Measurements from ENCODE around the gene SHISA5. TPM values are rescaled to one million over a fixed set of nuclear protein-coding genes. Genes with fewer than 3 reads are reported as not detected.

Gene SHISA5
- polyA plus RNA-seq, 1 experiment: 217 TPM

- Histone ChIP-seq H3K36me3 (ENCODE audit: control insufficient read depth, insufficient read depth, low read length) (0 out of 2 replicates have a peak, but pooled peaks cover 2% of the 10 kb centered on the region), H3K27me3 (ENCODE audit: control insufficient read depth, insufficient read depth, low read length) (no peaks in the 10 kb centered on the region), H3K4me3 (ENCODE audit: low read depth, low read length) (no peak overlapping the region)
- ChIA-PET POLR2A (no interaction called here), CTCF (interaction anchor here (0.5 to 7.6 kb wide), 70 partner anchors 11 to 394 kb away, joined by 3 to 263 read pairs (median 4); partner anchors contain the start of genes ATRIP, CAMP, CDC25A and ZNF589)
- peak; percentile 99 for TF ChIP-seq CTCF (IDR thresholded peaks at IDR 0.05; ENCODE audit: insufficient read depth, low read depth, low read length)
- DNase-seq (ENCODE audit: low read depth): no peak
Measured at GRCh38 chr3:48435774-48436476, 68.0 kb downstream of the SHISA5 start.

- TF ChIP-seq CTCF (IDR thresholded peaks at IDR 0.05; ENCODE audit: insufficient read depth, low read depth, low read length): no peak
- POLR2A ChIA-PET: no interaction called here
- DNase-seq (ENCODE audit: low read depth): no peak
Measured at GRCh38 chr3:48435223-48435595, 68.8 kb downstream of the SHISA5 start.

GRCh38 chr3:48434591-48435222 is 69.3 kb downstream of the SHISA5 start:
- H3K27me3 ChIP-seq (ENCODE audit: control insufficient read depth, insufficient read depth, low read length): no peaks in the 10 kb centered on the region
- DNase-seq (ENCODE audit: low read depth): no peak
- CTCF ChIA-PET: interaction anchor here (1.6 to 7.6 kb wide), 9 partner anchors 10 to 246 kb away, joined by 6 to 263 read pairs (median 37); partner anchors contain the start of genes ATRIP and CDC25A
- no peak overlapping the region for H3K4me3 ChIP-seq (ENCODE audit: low read depth, low read length)
- no peak for TF ChIP-seq CTCF (IDR thresholded peaks at IDR 0.05; ENCODE audit: insufficient read depth, low read depth, low read length)
- 0 out of 2 replicates have a peak, but pooled peaks cover 2% of the 10 kb centered on the region for H3K36me3 ChIP-seq (ENCODE audit: control insufficient read depth, insufficient read depth, low read length)
- POLR2A ChIA-PET: no interaction called here

More at GRCh38 chr3:48435223-48435595, 68.8 kb downstream of the SHISA5 start:
- CTCF ChIA-PET: interaction anchor here (0.7 to 7.6 kb wide), 36 partner anchors 10 to 246 kb away, joined by 3 to 263 read pairs (median 8); partner anchors contain the start of genes ATRIP, CAMP and CDC25A
- 0 out of 2 replicates have a peak, but pooled peaks cover 2% of the 10 kb centered on the region for H3K36me3 ChIP-seq (ENCODE audit: control insufficient read depth, insufficient read depth, low read length)
- H3K27me3 ChIP-seq (ENCODE audit: control insufficient read depth, insufficient read depth, low read length): no peaks in the 10 kb centered on the region
- H3K4me3 ChIP-seq (ENCODE audit: low read depth, low read length): no peak overlapping the region

- no peak overlapping the region for H3K4me3 ChIP-seq (ENCODE audit: low read depth, low read length)
- DNase-seq (ENCODE audit: low read depth): no peak
- TF ChIP-seq CTCF (IDR thresholded peaks at IDR 0.05; ENCODE audit: insufficient read depth, low read depth, low read length): no peak
- H3K27me3 ChIP-seq (ENCODE audit: control insufficient read depth, insufficient read depth, low read length): no peaks in the 10 kb centered on the region
- CTCF ChIA-PET: interaction anchor here (0.6 to 7.6 kb wide), 10 partner anchors 10 to 198 kb away, joined by 3 to 263 read pairs (median 7); partner anchors contain the start of gene ATRIP
- H3K36me3 ChIP-seq (ENCODE audit: control insufficient read depth, insufficient read depth, low read length): 0 out of 2 replicates have a peak, but pooled peaks cover 2% of the 10 kb centered on the region
- POLR2A ChIA-PET: no interaction called here
Measured at GRCh38 chr3:48433472-48434118, 70.4 kb downstream of the SHISA5 start.
